ENCODE results near the gene MAGI1. TPM values are rescaled to one million over a fixed set of nuclear protein-coding genes. Genes with fewer than 3 reads are reported as not detected.

MAGI1 gene
- total and polyA plus RNA-seq, 2 experiments from 2014 or later: 33.9 to 87.0 TPM

GRCh38 chr3:65583188-65583587 lies 455.5 kb downstream of the MAGI1 start:
- peaks cover 17% of the 10 kb centered on the region for H3K4me1 ChIP-seq (ENCODE audit: low read depth)
- H3K27ac ChIP-seq: no peak overlapping the region
- H3K27me3 ChIP-seq: no peaks in the 10 kb centered on the region
- H3K9me3 ChIP-seq (ENCODE audit: low read depth): no peaks in the 10 kb centered on the region
- no peaks in the 10 kb centered on the region for H3K36me3 ChIP-seq
- no peak for TF ChIP-seq CTCF (IDR thresholded peaks at IDR 0.05; ENCODE audit: low read depth, low read length)
- DNase-seq (ENCODE audit: low read depth in 1 of 2, low spot score in 1 of 2): no peak
- H3K4me3 ChIP-seq: no peak overlapping the region

- Histone ChIP-seq H3K27ac (no peak overlapping the region), H3K4me3 (no peak overlapping the region), H3K9me3 (ENCODE audit: low read depth) (no peaks in the 10 kb centered on the region), H3K4me1 (ENCODE audit: low read depth) (peaks cover 17% of the 10 kb centered on the region), H3K27me3 (no peaks in the 10 kb centered on the region), H3K36me3 (no peaks in the 10 kb centered on the region)
- TF ChIP-seq CTCF (IDR thresholded peaks at IDR 0.05; ENCODE audit: low read depth, low read length): no peak
- no peak for DNase-seq (ENCODE audit: low read depth in 1 of 2, low spot score in 1 of 2)
Observed at GRCh38 chr3:65582012-65582717, 456.6 kb downstream of the MAGI1 start.

- Histone ChIP-seq H3K4me3 (no peak overlapping the region), H3K4me1 (ENCODE audit: low read depth) (peaks cover 17% of the 10 kb centered on the region), H3K27ac (no peak overlapping the region), H3K36me3 (no peaks in the 10 kb centered on the region), H3K9me3 (ENCODE audit: low read depth) (no peaks in the 10 kb centered on the region), H3K27me3 (no peaks in the 10 kb centered on the region)
- no peak for TF ChIP-seq CTCF (IDR thresholded peaks at IDR 0.05; ENCODE audit: low read depth, low read length)
- no peak for DNase-seq (ENCODE audit: low read depth in 1 of 2, low spot score in 1 of 2)
Observed at GRCh38 chr3:65581313-65581712, 457.4 kb downstream of the MAGI1 start.

GRCh38 chr3:65578861-65579260 lies 459.9 kb downstream of the MAGI1 start:
- TF ChIP-seq CTCF (IDR thresholded peaks at IDR 0.05; ENCODE audit: low read depth, low read length): no peak
- no peak overlapping the region for H3K4me3 ChIP-seq
- H3K9me3 ChIP-seq (ENCODE audit: low read depth): no peaks in the 10 kb centered on the region

GRCh38 chr3:65577843-65578430 lies 460.8 kb downstream of the MAGI1 start:
- no peak for TF ChIP-seq CTCF (IDR thresholded peaks at IDR 0.05; ENCODE audit: low read depth, low read length)
- H3K4me3 ChIP-seq: no peak overlapping the region
- H3K9me3 ChIP-seq (ENCODE audit: low read depth): no peaks in the 10 kb centered on the region
- H3K27ac ChIP-seq: no peak overlapping the region
- H3K4me1 ChIP-seq (ENCODE audit: low read depth): no peaks in the 10 kb centered on the region
- H3K27me3 ChIP-seq: no peaks in the 10 kb centered on the region
- no peak for DNase-seq (ENCODE audit: low read depth in 1 of 2, low spot score in 1 of 2)
- H3K36me3 ChIP-seq: no peaks in the 10 kb centered on the region

More at GRCh38 chr3:65578861-65579260, 459.9 kb downstream of the MAGI1 start:
- no peak overlapping the region for H3K27ac ChIP-seq
- H3K27me3 ChIP-seq: no peaks in the 10 kb centered on the region
- no peak for DNase-seq (ENCODE audit: low read depth in 1 of 2, low spot score in 1 of 2)
- H3K36me3 ChIP-seq: no peaks in the 10 kb centered on the region
- H3K4me1 ChIP-seq (ENCODE audit: low read depth): peaks cover 9% of the 10 kb centered on the region
